WTC11 (cell line): ENCODE data around the gene NCSTN. TPM values are rescaled to one million over a fixed set of nuclear protein-coding genes. Genes with fewer than 3 reads are reported as not detected.

Experiments used
- ATAC-seq: fragments of 200-7000 bp; cut with Tn5 transposase; 2 replicates; pipeline ENCODE4 v1.10.0; 2021; ENCODE audit warnings: mild to moderate bottlenecking, moderate library complexity
- CTCF ChIA-PET: fragments of 300-600 bp; sonication (Branson Sonifier 250); formaldehyde crosslinking; loops from one replicate; lab custom pipeline; 2021; ENCODE audit warnings: antibody characterized with exemption; lab: Charles Lee
- POLR2A ChIA-PET: fragments of 350-600 bp; sonication (Branson Sonifier 250); formaldehyde crosslinking; loops from one replicate; lab custom pipeline; 2021; ENCODE audit warnings: antibody characterized with exemption; lab: Charles Lee
- DNase-seq: peaks from one replicate; pipeline ENCODE4 v3.0.0; 2021; ENCODE audit warnings: low spot score
- H3K27ac Mint-ChIP-seq: 2 replicates; pipeline ENCODE4 v1.8.0; 2021; ENCODE audit warnings: mixed read lengths
- H3K27me3 Mint-ChIP-seq: 2 replicates; pipeline ENCODE4 v1.8.0; 2021; ENCODE audit warnings: low read depth, mild to moderate bottlenecking, moderate library complexity, mixed read lengths
- H3K36me3 Mint-ChIP-seq: 2 replicates; pipeline ENCODE4 v1.8.0; 2021; ENCODE audit warnings: mixed read lengths
- H3K4me1 Mint-ChIP-seq: 2 replicates; pipeline ENCODE4 v1.8.0; 2022; ENCODE audit warnings: mixed read lengths
- H3K4me3 Mint-ChIP-seq: 2 replicates; pipeline ENCODE4 v1.8.0; 2021; ENCODE audit warnings: mild to moderate bottlenecking, moderate library complexity, mixed read lengths
- H3K9me3 Mint-ChIP-seq: 2 replicates; pipeline ENCODE4 v1.8.0; 2021; ENCODE audit warnings: mixed read lengths
- AR ChIP-seq: fragments of 250-450 bp; sonication (Bioruptor Pico); IDR thresholded peaks from 2 replicates; pipeline ENCODE4 v1.9.0; 2021; ENCODE audit warnings: mild to moderate bottlenecking
- CTCF ChIP-seq: fragments of 200-600 bp; IDR thresholded peaks from 2 replicates; pipeline ENCODE4 v1.8.0; 2022; ENCODE audit warnings: antibody characterized with exemption
- FOXJ3 ChIP-seq: sonication (generic); formaldehyde crosslinking; IDR thresholded peaks from 2 replicates; pipeline ENCODE4 v1.9.0; 2021; ENCODE audit warnings: missing genetic modification reagents, mild to moderate bottlenecking, borderline replicate concordance
- GRHL2 ChIP-seq: fragments of 250-450 bp; sonication (Bioruptor Pico); IDR thresholded peaks from 2 replicates; pipeline ENCODE4 v1.8.0; 2022; ENCODE audit warnings: mild to moderate bottlenecking, moderate library complexity; ENCODE audit not compliant: insufficient replicate concordance, severe bottlenecking
- NR1H2 ChIP-seq: sonication (generic); formaldehyde crosslinking; IDR thresholded peaks from 2 replicates; pipeline ENCODE4 v1.9.0; 2021; ENCODE audit warnings: mild to moderate bottlenecking, moderate library complexity, missing genetic modification reagents
- NR2C2 ChIP-seq: sonication (generic); formaldehyde crosslinking; IDR thresholded peaks from 2 replicates; pipeline ENCODE4 v1.8.0; 2022; ENCODE audit warnings: mild to moderate bottlenecking, missing genetic modification reagents
- TP53 ChIP-seq: sonication (generic); formaldehyde crosslinking; IDR thresholded peaks from 2 replicates; pipeline ENCODE4 v1.8.1; 2023; ENCODE audit warnings: mild to moderate bottlenecking, missing genetic modification reagents
- USF1 ChIP-seq: sonication (generic); formaldehyde crosslinking; IDR thresholded peaks from 2 replicates; pipeline ENCODE4 v1.8.0; 2022; ENCODE audit warnings: mild to moderate bottlenecking, missing genetic modification reagents
- ZNF138 ChIP-seq: sonication (generic); formaldehyde crosslinking; conservative IDR thresholded peaks from 2 replicates; pipeline ENCODE4 v1.8.1; 2022; ENCODE audit warnings: mild to moderate bottlenecking, moderate library complexity, missing genetic modification reagents
- ZNF425 ChIP-seq: fragments of 250-450 bp; sonication (Bioruptor Pico); conservative IDR thresholded peaks from 2 replicates; pipeline ENCODE4 v1.9.0; 2021; ENCODE audit warnings: mild to moderate bottlenecking
- ZNF532 ChIP-seq: fragments of 250-450 bp; sonication (Bioruptor Pico); IDR thresholded peaks from 2 replicates; pipeline ENCODE4 v1.9.0; 2021; ENCODE audit warnings: mild to moderate bottlenecking, borderline replicate concordance
- ZNF671 ChIP-seq: fragments of 250-450 bp; sonication (Bioruptor Pico); IDR thresholded peaks from 2 replicates; pipeline ENCODE4 v1.8.0; 2021; ENCODE audit warnings: mild to moderate bottlenecking
- total RNA-seq: library from RNA; stranded (reverse); gene quantifications from 3 replicates; pipeline ENCODE4 v1.2.3, GENCODE V29; 2021

The NCSTN gene
- total RNA-seq, 1 experiment from 2014 or later = 72.7 TPM

GRCh38 chr1:160330119-160330518, 13.1 kb upstream of the NCSTN start (continued):
- TF ChIP-seq AR (CRISPR knock-in tag) = no peak
- TF ChIP-seq ZNF671 = no peak
- no peak for TF ChIP-seq FOXJ3 (CRISPR knock-in tag)
- TF ChIP-seq ZNF532 = no peak
- no peak for TF ChIP-seq ZNF138 (CRISPR knock-in tag)
- TF ChIP-seq NR2C2 (CRISPR knock-in tag) = no peak

- no peak for ATAC-seq
- H3K27ac Mint-ChIP-seq = no peak overlapping the region
- H3K9me3 Mint-ChIP-seq = no peaks in the 10 kb centered on the region
- ChIA-PET POLR2A (no interaction called here), CTCF (interaction anchor here (1.5 to 1.8 kb wide), 2 partner anchors 41 to 44 kb away, joined by 5 to 7 read pairs; no protein-coding TSS in a partner anchor)
- TF ChIP-seq ZNF425 (CRISPR knock-in tag) (no peak), CTCF (no peak), GRHL2 (CRISPR knock-in tag) (no peak), NR1H2 (CRISPR knock-in tag) (no peak), ZNF532 (no peak), TP53 (CRISPR knock-in tag) (no peak), USF1 (CRISPR knock-in tag) (no peak)
- TF ChIP-seq, all 79 proteins: peak for 0
- no peaks in the 10 kb centered on the region for H3K27me3 Mint-ChIP-seq
- DNase-seq = no peak
- H3K36me3 Mint-ChIP-seq = peaks cover 60% of the 10 kb centered on the region
- no peak overlapping the region for H3K4me3 Mint-ChIP-seq
- no peaks in the 10 kb centered on the region for H3K4me1 Mint-ChIP-seq
Observed at GRCh38 chr1:160332516-160332915, 10.7 kb upstream of the NCSTN start.
